ENCODE data around the gene GAL3ST3.

DNA sequence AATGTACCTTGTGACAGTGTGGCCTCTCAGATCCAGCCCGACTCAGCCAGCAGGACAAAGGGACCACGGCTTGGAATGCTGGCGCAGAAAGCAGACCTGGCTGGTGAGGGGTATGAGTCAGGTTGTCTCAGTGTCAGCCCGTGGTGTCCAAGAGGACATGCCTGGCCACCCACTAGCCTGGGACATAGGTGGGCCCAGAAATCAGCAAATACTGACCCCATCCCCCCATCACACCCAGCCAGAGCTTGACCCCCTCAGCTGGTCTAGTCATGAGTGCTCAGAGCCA lies 42.1 kb downstream of the GAL3ST3 start:
- TF ChIP-seq, protein P1, sequence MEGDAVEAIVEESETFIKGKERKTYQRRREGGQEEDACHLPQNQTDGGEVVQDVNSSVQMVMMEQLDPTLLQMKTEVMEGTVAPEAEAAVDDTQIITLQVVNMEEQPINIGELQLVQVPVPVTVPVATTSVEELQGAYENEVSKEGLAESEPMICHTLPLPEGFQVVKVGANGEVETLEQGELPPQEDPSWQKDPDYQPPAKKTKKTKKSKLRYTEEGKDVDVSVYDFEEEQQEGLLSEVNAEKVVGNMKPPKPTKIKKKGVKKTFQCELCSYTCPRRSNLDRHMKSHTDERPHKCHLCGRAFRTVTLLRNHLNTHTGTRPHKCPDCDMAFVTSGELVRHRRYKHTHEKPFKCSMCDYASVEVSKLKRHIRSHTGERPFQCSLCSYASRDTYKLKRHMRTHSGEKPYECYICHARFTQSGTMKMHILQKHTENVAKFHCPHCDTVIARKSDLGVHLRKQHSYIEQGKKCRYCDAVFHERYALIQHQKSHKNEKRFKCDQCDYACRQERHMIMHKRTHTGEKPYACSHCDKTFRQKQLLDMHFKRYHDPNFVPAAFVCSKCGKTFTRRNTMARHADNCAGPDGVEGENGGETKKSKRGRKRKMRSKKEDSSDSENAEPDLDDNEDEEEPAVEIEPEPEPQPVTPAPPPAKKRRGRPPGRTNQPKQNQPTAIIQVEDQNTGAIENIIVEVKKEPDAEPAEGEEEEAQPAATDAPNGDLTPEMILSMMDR (IDR thresholded peaks at IDR 0.05; ENCODE audit: insufficient read depth, low read length), result no peak
- TF ChIP-seq, protein P2, sequence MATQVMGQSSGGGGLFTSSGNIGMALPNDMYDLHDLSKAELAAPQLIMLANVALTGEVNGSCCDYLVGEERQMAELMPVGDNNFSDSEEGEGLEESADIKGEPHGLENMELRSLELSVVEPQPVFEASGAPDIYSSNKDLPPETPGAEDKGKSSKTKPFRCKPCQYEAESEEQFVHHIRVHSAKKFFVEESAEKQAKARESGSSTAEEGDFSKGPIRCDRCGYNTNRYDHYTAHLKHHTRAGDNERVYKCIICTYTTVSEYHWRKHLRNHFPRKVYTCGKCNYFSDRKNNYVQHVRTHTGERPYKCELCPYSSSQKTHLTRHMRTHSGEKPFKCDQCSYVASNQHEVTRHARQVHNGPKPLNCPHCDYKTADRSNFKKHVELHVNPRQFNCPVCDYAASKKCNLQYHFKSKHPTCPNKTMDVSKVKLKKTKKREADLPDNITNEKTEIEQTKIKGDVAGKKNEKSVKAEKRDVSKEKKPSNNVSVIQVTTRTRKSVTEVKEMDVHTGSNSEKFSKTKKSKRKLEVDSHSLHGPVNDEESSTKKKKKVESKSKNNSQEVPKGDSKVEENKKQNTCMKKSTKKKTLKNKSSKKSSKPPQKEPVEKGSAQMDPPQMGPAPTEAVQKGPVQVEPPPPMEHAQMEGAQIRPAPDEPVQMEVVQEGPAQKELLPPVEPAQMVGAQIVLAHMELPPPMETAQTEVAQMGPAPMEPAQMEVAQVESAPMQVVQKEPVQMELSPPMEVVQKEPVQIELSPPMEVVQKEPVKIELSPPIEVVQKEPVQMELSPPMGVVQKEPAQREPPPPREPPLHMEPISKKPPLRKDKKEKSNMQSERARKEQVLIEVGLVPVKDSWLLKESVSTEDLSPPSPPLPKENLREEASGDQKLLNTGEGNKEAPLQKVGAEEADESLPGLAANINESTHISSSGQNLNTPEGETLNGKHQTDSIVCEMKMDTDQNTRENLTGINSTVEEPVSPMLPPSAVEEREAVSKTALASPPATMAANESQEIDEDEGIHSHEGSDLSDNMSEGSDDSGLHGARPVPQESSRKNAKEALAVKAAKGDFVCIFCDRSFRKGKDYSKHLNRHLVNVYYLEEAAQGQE (IDR thresholded peaks at IDR 0.05; ENCODE audit: insufficient replicate concordance, low read depth), result no peak
- TF ChIP-seq GABPA (IDR thresholded peaks at IDR 0.05; ENCODE audit: low read depth) (no peak), POLR2AphosphoS5 (IDR thresholded peaks at IDR 0.05; ENCODE audit: low read depth) (no peak)
